Activated naive CD8-positive, alpha-beta T cell treated with anti-CD3 and anti-CD28 coated beads, Interleukin-2, amount 10 ng/mL, durations not matched to agents 7 days and 5 days (primary cell): Measurements from ENCODE around the gene LRBA. TPM values are rescaled to one million over a fixed set of nuclear protein-coding genes. Genes with fewer than 3 reads are reported as not detected.
"Not testable (repeated sequence)": the region's sequence is repeated elsewhere in the genome, so short reads cannot be mapped to it uniquely, and the experiment has no call there.

Experiments used
- ATAC-seq: fragments of 150-1000 bp; cut with Tn5 transposase; one replicate; pipeline ENCODE4 v1.10.0; 2021; ENCODE audit warnings: low read depth, moderate library complexity
- POLR2A ChIA-PET: fragments of 350-600 bp; sonication (Branson Sonifier 250); formaldehyde crosslinking; loops from one replicate; lab custom pipeline; 2021; ENCODE audit warnings: antibody characterized with exemption; lab: Charles Lee
- DNase-seq: peaks from one replicate; pipeline ENCODE4 v3.0.0; 2021
- H3K27ac Mint-ChIP-seq: one replicate; pipeline ENCODE4 v1.8.0; 2022; ENCODE audit warnings: mild to moderate bottlenecking, mixed read lengths
- H3K27me3 Mint-ChIP-seq: one replicate; pipeline ENCODE4 v1.8.0; 2022; ENCODE audit warnings: mild to moderate bottlenecking, moderate library complexity, mixed read lengths
- H3K36me3 Mint-ChIP-seq: one replicate; pipeline ENCODE4 v1.8.0; 2021; ENCODE audit warnings: mild to moderate bottlenecking, mixed read lengths
- H3K4me1 Mint-ChIP-seq: one replicate; pipeline ENCODE4 v1.8.0; 2021; ENCODE audit warnings: mixed read lengths
- H3K4me3 Mint-ChIP-seq: one replicate; pipeline ENCODE4 v1.8.0; 2022; ENCODE audit warnings: mild to moderate bottlenecking, moderate library complexity, mixed read lengths
- H3K9me3 Mint-ChIP-seq: one replicate; pipeline ENCODE4 v1.8.0; 2021; ENCODE audit warnings: mixed read lengths
- total RNA-seq, 2 experiments: library from RNA; stranded (reverse); gene quantifications; one replicate each; pipeline ENCODE4 v1.2.3, GENCODE V29; 2021

LRBA gene
- total RNA-seq, 2 experiments from 2014 or later: 47.9 to 50.6 TPM

- Mint-ChIP-seq H3K27me3 (no peaks in the 10 kb centered on the region), H3K27ac (no peak overlapping the region), H3K9me3 (peaks cover 7% of the 10 kb centered on the region), H3K36me3 (peaks cover 1% of the 10 kb centered on the region), H3K4me3 (no peak overlapping the region), H3K4me1 (peaks cover 13% of the 10 kb centered on the region)
- ATAC-seq (no peak), DNase-seq (no peak)
- POLR2A ChIA-PET: interaction anchor here (0.7 kb wide), 1 partner anchor 649 kb away, joined by 4 read pairs; no protein-coding TSS in a partner anchor
Measured at GRCh38 chr4:151035911-151036310, 20.8 kb upstream of the LRBA start.

DNA sequence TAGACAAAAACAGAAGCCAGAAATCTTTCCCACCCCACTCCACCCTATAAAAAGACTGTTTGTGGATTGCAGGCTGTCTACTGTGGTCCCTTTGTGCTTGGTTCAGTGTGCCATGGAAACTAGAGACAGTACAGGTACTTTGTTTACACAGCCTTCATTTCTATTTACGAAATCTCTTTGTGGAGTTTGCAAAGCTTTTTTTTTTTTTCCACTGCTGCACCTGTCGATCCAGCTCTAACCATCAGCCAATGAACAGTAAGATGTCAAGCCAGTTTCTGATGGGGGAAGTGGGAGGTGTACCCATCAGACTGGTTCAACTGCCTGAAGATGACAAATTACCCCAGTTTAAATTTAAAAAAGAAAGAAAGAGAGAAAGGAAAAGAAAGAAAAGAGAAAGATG lies 20.2 kb upstream of the LRBA start:
- ATAC-seq (no peak), DNase-seq (no peak)
- no peak overlapping the region for H3K27ac Mint-ChIP-seq
- no peak overlapping the region for H3K4me3 Mint-ChIP-seq
- POLR2A ChIA-PET: interaction anchor here (0.7 kb wide), 1 partner anchor 649 kb away, joined by 4 read pairs; no protein-coding TSS in a partner anchor
- H3K27me3 Mint-ChIP-seq: no peaks in the 10 kb centered on the region
- H3K36me3 Mint-ChIP-seq: peaks cover 1% of the 10 kb centered on the region
- peaks cover 7% of the 10 kb centered on the region for H3K9me3 Mint-ChIP-seq
- H3K4me1 Mint-ChIP-seq: peaks cover 13% of the 10 kb centered on the region

GRCh38 chr4:151034829-151035228 lies 19.7 kb upstream of the LRBA start:
- Mint-ChIP-seq H3K36me3 (peaks cover 1% of the 10 kb centered on the region), H3K9me3 (peaks cover 7% of the 10 kb centered on the region)
- no peak for ATAC-seq

DNA sequence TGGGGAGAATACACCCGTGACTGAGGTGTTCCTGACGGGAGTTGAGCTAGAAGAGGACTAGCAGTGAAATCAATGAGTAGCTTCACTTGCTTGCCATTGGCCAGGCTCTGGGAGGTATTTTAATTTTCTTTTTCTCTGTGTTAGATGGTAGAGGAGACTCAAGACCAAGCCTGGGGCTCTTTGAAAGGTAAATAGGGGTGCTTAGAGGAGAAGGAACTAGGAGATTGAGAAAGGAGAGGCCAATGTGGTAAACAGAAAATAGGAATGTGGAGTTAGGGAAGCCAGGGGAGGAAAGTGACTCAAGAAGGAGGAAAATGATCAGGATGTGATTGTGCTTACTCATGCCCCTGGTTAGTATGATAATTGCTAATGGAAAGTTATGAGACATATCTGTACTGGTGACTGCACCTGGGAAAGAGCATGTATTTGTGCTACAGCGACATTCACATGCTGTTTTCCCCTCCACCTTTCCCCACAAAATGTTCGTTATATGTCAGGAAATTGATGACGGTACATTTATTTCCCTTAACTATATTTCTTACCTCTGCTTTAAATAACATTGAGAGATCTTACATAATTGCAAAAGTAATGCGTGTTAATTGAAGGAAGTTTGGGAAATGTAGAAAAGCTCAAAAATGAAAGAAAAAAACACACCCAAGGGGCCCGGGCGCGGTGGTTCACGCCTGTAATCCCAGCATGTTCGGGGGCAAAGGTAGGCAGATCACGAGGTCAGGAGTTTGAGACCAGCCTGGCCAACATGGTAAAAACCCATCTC lies 16.9 kb upstream of the LRBA start:
- POLR2A ChIA-PET: interaction anchor here (0.6 to 1.1 kb wide), 2 partner anchors 16 to 24 kb away, joined by 3 to 9 read pairs; no protein-coding TSS in a partner anchor
- H3K4me1 Mint-ChIP-seq: peaks cover 12% of the 10 kb centered on the region

More at GRCh38 chr4:151034829-151035228, 19.7 kb upstream of the LRBA start:
- DNase-seq: no peak
- Mint-ChIP-seq H3K4me1 (peaks cover 14% of the 10 kb centered on the region), H3K4me3 (no peak overlapping the region), H3K27ac (no peak overlapping the region), H3K27me3 (no peaks in the 10 kb centered on the region)
- POLR2A ChIA-PET: no interaction called here

GRCh38 chr4:151029537-151029936 lies 14.5 kb upstream of the LRBA start:
- POLR2A ChIA-PET: interaction anchor here (0.9 kb wide), 1 partner anchor 13 kb away, joined by 5 read pairs; no protein-coding TSS in a partner anchor
- Mint-ChIP-seq H3K27me3 (no peaks in the 10 kb centered on the region), H3K4me3 (no peak overlapping the region), H3K27ac (no peak overlapping the region), H3K9me3 (peaks cover 1% of the 10 kb centered on the region), H3K4me1 (peaks cover 7% of the 10 kb centered on the region), H3K36me3 (no peaks in the 10 kb centered on the region)
- ATAC-seq: no peak
- no peak for DNase-seq

More for the DNA sequence above, 16.9 kb upstream of the LRBA start:
- ATAC-seq (peak; percentile 36), DNase-seq (no peak)
- Mint-ChIP-seq H3K9me3 (peaks cover 1% of the 10 kb centered on the region), H3K27me3 (no peaks in the 10 kb centered on the region), H3K36me3 (no peaks in the 10 kb centered on the region), H3K27ac (peak overlapping the region; percentile 70), H3K4me3 (peak overlapping the region; percentile 79)

GRCh38 chr4:151029006-151029405 lies 13.9 kb upstream of the LRBA start:
- H3K27ac Mint-ChIP-seq, H3K36me3 Mint-ChIP-seq, H3K4me3 Mint-ChIP-seq, H3K4me1 Mint-ChIP-seq, H3K27me3 Mint-ChIP-seq, ATAC-seq, DNase-seq, H3K9me3 Mint-ChIP-seq: not testable (repeated sequence)
- POLR2A ChIA-PET: interaction anchor here (0.9 kb wide), 1 partner anchor 13 kb away, joined by 5 read pairs; no protein-coding TSS in a partner anchor

DNA sequence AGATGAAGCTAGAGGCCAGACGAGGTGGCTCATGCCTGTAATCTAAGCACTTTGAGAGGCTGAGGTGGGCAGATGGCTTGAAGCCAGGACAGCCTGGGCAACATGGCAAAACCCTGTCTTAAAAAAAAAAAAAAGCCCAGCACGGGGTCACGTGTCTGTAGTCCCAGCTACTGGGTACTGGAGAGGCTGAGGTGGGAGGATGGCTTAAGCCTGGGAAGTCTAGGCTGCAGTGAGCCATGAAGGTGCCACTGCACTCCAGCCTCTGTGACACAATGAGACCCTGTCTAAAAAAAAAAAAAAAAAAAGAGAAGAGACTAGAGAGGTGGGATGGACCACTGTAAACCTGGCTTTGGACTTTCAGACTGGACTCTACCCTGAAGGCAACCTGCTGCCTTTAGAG lies 10.7 kb upstream of the LRBA start:
- Mint-ChIP-seq H3K27ac (no peak overlapping the region), H3K36me3 (no peaks in the 10 kb centered on the region), H3K4me1 (peaks cover 1% of the 10 kb centered on the region), H3K27me3 (peaks cover 2% of the 10 kb centered on the region), H3K9me3 (no peaks in the 10 kb centered on the region), H3K4me3 (no peak overlapping the region)
- no peak for DNase-seq
- no peak for ATAC-seq
- POLR2A ChIA-PET: interaction anchor here (1.9 kb wide), 1 partner anchor 11 kb away, joined by 6 read pairs; the partner anchor contains the start of gene LRBA

- DNase-seq (no peak), ATAC-seq (no peak)
- H3K4me3 Mint-ChIP-seq: no peak overlapping the region
- no peaks in the 10 kb centered on the region for H3K4me1 Mint-ChIP-seq
- no peaks in the 10 kb centered on the region for H3K9me3 Mint-ChIP-seq
- peaks cover 2% of the 10 kb centered on the region for H3K27me3 Mint-ChIP-seq
- H3K27ac Mint-ChIP-seq: no peak overlapping the region
- POLR2A ChIA-PET: no interaction called here
- H3K36me3 Mint-ChIP-seq: no peaks in the 10 kb centered on the region
Measured at GRCh38 chr4:151022586-151022985, 7.5 kb upstream of the LRBA start.

GRCh38 chr4:151021637-151022334 lies 6.7 kb upstream of the LRBA start:
- H3K4me1 Mint-ChIP-seq: peaks cover 2% of the 10 kb centered on the region

DNA sequence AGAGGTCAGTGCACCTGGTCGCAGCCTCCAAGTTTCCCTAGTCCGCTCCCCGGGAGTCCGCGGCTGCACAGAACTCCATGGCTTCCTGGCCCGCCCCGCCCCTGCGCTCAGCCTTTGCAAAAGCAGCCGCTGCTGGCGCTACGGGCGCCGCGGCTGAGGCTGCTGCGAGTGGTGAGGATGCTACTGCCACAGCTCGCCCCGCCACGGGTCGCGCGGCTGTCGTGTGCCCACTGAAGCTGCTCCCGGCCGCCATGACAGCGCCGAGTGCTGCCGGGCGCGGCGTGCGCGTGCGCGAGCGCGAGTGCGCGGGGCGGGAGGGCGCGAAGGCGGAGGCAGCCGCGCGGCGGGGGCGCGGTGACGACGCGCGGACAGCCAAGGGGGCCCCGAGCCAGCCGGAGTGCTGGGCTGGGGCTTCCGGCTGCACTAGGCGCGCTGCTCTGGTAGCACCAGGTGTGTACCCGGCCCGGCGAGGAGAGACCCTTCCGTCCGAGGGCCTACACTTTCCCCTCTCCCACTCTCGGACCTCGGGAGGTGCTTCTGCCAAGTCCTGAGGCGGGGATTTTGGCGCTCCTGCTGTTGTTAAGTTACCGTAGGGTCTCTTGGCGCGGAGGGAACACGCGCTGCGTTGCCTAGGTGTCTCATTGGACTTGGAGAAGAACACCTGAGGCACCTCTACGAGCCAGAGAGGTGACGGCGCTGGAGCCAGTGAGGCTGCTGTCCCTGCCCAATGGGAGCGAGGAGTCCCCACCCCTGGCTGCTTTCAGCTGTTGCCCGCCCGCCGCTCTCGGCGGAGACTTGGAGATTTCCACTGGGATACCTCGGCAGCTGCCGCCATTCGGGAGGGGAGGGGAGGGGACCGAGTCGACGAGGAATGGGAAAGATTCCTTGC lies 619 bp upstream of the LRBA start:
- Mint-ChIP-seq H3K9me3 (no peaks in the 10 kb centered on the region), H3K4me1 (peaks cover 22% of the 10 kb centered on the region), H3K36me3 (peaks cover 10% of the 10 kb centered on the region), H3K27me3 (no peaks in the 10 kb centered on the region), H3K4me3 (peak overlapping the region; percentile 100), H3K27ac (peak overlapping the region; percentile 100)
- peak; percentile 83 for ATAC-seq
- POLR2A ChIA-PET: interaction anchor here (0.6 to 4.0 kb wide), 7 partner anchors 9 to 498 kb away, joined by 3 to 32 read pairs (median 4); partner anchors contain the start of gene RPS3A
- DNase-seq: peak; percentile 93

More at GRCh38 chr4:151021637-151022334, 6.7 kb upstream of the LRBA start:
- Mint-ChIP-seq H3K9me3 (no peaks in the 10 kb centered on the region), H3K27me3 (peaks cover 2% of the 10 kb centered on the region), H3K36me3 (no peaks in the 10 kb centered on the region), H3K4me3 (no peak overlapping the region), H3K27ac (no peak overlapping the region)
- no peak for ATAC-seq
- POLR2A ChIA-PET: no interaction called here
- no peak for DNase-seq

DNA sequence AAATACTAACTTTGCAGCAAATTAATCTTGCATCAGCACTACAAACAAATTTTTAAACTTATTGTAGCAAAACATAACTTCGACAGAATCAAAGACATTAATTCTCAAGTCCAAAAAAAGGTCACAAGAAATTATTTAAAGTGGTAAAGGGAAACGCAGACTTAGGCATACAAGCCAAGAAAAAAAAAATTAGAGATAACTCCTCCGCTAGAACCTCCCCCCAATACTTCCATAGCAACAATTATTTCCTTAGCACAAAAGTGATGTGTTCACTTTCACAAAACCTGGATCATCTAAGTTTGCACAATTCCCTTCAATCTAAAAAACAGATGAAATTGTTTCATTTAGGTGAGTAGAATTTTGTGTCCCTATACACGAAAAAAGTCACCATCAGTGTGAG lies 1.1 kb downstream of the LRBA start:
- ATAC-seq: no peak
- POLR2A ChIA-PET: interaction anchor here (0.5 to 4.0 kb wide), 4 partner anchors 10 to 94 kb away, joined by 3 to 32 read pairs (median 4); partner anchors contain the start of gene RPS3A
- no peaks in the 10 kb centered on the region for H3K27me3 Mint-ChIP-seq

DNA sequence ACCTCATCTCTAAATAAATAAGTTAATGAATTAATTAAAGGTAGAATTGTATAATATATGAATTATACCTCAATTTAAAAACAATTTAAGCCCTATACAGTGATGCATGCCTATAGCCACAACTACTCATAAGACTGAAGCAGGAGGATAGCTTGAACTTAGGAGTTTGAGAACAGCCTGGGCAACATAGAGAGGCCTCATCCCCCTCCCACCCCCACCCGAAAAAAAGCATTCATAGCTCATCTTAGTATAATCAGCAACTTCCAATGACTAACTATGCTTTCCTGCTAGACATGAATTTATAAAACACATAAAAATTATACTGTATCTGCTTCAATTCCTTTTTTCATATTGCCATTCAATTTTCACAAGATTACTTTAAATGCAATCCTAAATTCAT lies 1.6 kb downstream of the LRBA start:
- Mint-ChIP-seq H3K36me3 (peaks cover 18% of the 10 kb centered on the region), H3K27ac (peak overlapping the region; percentile 100), H3K4me1 (peaks cover 22% of the 10 kb centered on the region), H3K9me3 (no peaks in the 10 kb centered on the region), H3K4me3 (peak overlapping the region; percentile 100), H3K27me3 (no peaks in the 10 kb centered on the region)
- POLR2A ChIA-PET: interaction anchor here (4.0 kb wide), 1 partner anchor 84 kb away, joined by 32 read pairs; the partner anchor contains the start of gene RPS3A
- ATAC-seq (no peak), DNase-seq (no peak)

More for the DNA sequence above, 1.1 kb downstream of the LRBA start:
- Mint-ChIP-seq H3K9me3 (no peaks in the 10 kb centered on the region), H3K4me3 (peak overlapping the region; percentile 100), H3K36me3 (peaks cover 15% of the 10 kb centered on the region), H3K27ac (peak overlapping the region; percentile 100), H3K4me1 (peaks cover 22% of the 10 kb centered on the region)
- DNase-seq: no peak
